ENCODE measurements around the gene ZNF821. TPM values are rescaled to one million over a fixed set of nuclear protein-coding genes. Genes with fewer than 3 reads are reported as not detected.

Gene ZNF821
- total RNA-seq, 1 donor from 2014 or later, result 8.8 TPM

DNA sequence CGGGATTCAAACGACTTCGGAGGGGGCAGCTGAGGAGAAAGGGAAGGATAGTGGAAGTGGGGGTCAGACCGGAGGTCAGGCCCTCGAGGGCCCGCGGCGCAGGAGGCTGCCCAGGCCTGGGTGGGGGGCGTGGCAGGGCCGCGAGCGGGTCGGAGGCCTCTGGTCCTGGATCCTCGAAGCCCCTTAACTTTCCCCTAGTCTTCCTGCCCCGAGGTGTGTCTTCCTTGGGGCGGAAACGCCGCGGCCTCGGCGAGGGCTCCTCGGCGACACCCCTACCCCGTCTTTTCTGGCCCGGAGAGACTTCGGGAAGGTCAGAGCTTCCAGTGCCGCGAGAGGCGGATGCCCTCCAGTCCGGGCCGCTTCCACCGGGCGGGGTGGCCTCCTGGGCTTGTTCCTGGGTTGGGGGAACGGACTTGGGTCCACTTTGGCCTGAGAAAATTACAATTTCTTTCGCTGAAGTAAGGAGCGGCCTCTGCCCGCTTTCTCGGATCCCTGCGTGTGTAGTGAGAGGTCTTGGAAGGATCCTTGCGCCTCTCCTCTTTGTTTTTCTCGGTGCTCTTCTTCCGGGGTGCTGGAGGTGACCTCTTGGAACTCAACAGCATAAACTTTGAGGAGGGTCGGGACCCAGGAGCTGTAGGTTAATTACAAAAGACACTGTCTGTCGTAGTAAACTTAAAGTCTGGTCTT, 11.8 kb upstream of the ZNF821 start:
- Histone ChIP-seq H3K4me1 (peaks cover 50% of the 10 kb centered on the region), H3K27me3 (no peaks in the 10 kb centered on the region), H3K36me3 (no peaks in the 10 kb centered on the region), H3K4me3 (peak overlapping the region; percentile 61 to 75), H3K9me3 (no peaks in the 10 kb centered on the region), H3K27ac (peak overlapping the region; percentile 99)
- peak in 1 of 2 donors; percentile 86 for DNase-seq (ENCODE audit: extremely low spot score in 2 of 2)
- TF ChIP-seq CTCF (IDR thresholded peaks at IDR 0.05), result no peak
- TF ChIP-seq POLR2A (IDR thresholded peaks at IDR 0.05), result no peak
- no peak for TF ChIP-seq POLR2AphosphoS5 (IDR thresholded peaks at IDR 0.05; ENCODE audit: insufficient read depth in 1 of 2, low read depth in 1 of 2)
- intact Hi-C loops (cut with DNase I), result no loop called here

DNA sequence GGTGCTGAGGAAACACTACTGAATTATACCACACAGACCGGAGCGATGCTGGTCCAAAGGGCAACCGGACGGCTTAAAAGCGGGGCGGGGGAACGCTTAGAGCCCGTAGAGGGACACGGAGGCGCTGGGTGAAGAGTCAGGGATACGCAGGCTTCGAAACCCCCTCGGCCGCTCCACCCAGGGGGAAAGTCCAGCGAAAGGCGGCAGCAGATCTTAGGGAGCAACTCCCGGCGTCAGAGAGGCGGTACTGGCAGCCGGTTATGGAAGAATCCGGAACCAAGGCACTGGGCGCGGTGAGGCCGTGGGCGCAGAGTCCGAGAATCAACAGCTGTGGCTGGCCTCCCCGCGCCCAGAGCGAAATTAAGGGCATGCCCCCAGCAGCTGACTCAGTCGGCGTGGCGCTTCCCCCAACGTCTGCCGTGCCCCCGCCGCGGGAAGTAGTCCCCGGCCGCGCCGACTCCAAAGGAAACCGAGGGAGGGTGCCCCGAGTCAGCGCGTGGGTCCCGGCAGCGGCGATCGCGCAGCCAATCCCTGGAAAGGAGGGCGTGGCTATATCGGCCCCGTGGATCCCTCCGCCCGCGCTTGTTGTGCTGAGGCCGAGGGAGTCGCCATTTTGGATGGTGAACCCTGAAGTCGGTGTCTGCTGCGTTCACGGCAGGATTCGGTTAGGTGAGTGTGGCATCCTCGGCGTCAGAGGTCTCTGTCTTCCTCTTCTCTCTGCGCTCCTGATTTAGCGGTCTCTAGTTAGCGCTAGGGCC, 11.1 kb upstream of the ZNF821 start, which contains the start of gene IST1:
Gene IST1 (plus strand): TSS at position 611 of the 758 bp plus-strand sequence. CDS start 20,110 bp downstream, outside the sequence.
- no peaks in the 10 kb centered on the region for H3K36me3 ChIP-seq
- no peaks in the 10 kb centered on the region for H3K9me3 ChIP-seq
- peak within 1 kb of the TSS; percentile 99 for H3K27ac ChIP-seq
- TF ChIP-seq CTCF (IDR thresholded peaks at IDR 0.05), result no peak
- peak; percentile 90 to 99 for TF ChIP-seq POLR2AphosphoS5 (IDR thresholded peaks at IDR 0.05; ENCODE audit: insufficient read depth in 1 of 2, low read depth in 1 of 2)
- TF ChIP-seq POLR2A (IDR thresholded peaks at IDR 0.05), result peak; percentile 57 to 70
- H3K4me3 ChIP-seq, result peak within 1 kb of the TSS; percentile 61 to 75
- H3K27me3 ChIP-seq, result no peaks in the 10 kb centered on the region
- H3K4me1 ChIP-seq, result peaks cover 42% of the 10 kb centered on the region
- intact Hi-C loops (cut with DNase I), result no loop called here
- DNase-seq (ENCODE audit: extremely low spot score in 2 of 2), result peak in 1 of 2 donors; percentile 97

- H3K27ac ChIP-seq, result peak overlapping the region; percentile 99
- intact Hi-C loops (cut with DNase I), result no loop called here
- peak overlapping the region; percentile 61 to 75 for H3K4me3 ChIP-seq
- peak in 1 of 2 donors; percentile 91 for DNase-seq (ENCODE audit: extremely low spot score in 2 of 2)
- no peak for TF ChIP-seq CTCF (IDR thresholded peaks at IDR 0.05)
- no peaks in the 10 kb centered on the region for H3K36me3 ChIP-seq
- H3K9me3 ChIP-seq, result no peaks in the 10 kb centered on the region
- no peaks in the 10 kb centered on the region for H3K27me3 ChIP-seq
- peaks cover 35% of the 10 kb centered on the region for H3K4me1 ChIP-seq
These were observed 10.4 kb upstream of the ZNF821 start for GRCh38 chr16:71894229-71894920.

- intact Hi-C loops (cut with DNase I), result no loop called here
- no peaks in the 10 kb centered on the region for H3K9me3 ChIP-seq
- no peaks in the 10 kb centered on the region for H3K36me3 ChIP-seq
- no peak for DNase-seq (ENCODE audit: extremely low spot score in 2 of 2)
- TF ChIP-seq POLR2A (IDR thresholded peaks at IDR 0.05) (no peak), POLR2AphosphoS5 (IDR thresholded peaks at IDR 0.05; ENCODE audit: insufficient read depth in 1 of 2, low read depth in 1 of 2) (no peak), CTCF (IDR thresholded peaks at IDR 0.05) (no peak)
- H3K27me3 ChIP-seq, result no peaks in the 10 kb centered on the region
- peak overlapping the region; percentile 99 for H3K27ac ChIP-seq
- H3K4me1 ChIP-seq, result peaks cover 30% of the 10 kb centered on the region
- peak overlapping the region; percentile 61 to 75 for H3K4me3 ChIP-seq
These were observed 9.9 kb upstream of the ZNF821 start for GRCh38 chr16:71893888-71894228.

Measured in vagina (tissue), 2 donors.